Subcutaneous adipose tissue (tissue), 4 donors: ENCODE results near the gene GGT5. TPM values are rescaled to one million over a fixed set of nuclear protein-coding genes. Genes with fewer than 3 reads are reported as not detected.

Experiments used
- total RNA-seq, 4 donors: library from RNA; depleted of rRNA; stranded (reverse); fragments of >200 nt; gene quantifications; one replicate each; pipeline ENCODE4 v1.1.0, GENCODE V29; 2016
- TF ChIP-seq, protein P1 (sequence below): fragments of 450-650 bp; IDR thresholded peaks from one replicate; pipeline ENCODE4 v1.5.1; 2016; ENCODE audit warnings: low read depth, mild to moderate bottlenecking, control low read depth, antibody characterized with exemption, moderate library complexity

GGT5 gene
- total RNA-seq, 4 donors from 2014 or later, result 55.9 to 111 (median 64.6) TPM

DNA sequence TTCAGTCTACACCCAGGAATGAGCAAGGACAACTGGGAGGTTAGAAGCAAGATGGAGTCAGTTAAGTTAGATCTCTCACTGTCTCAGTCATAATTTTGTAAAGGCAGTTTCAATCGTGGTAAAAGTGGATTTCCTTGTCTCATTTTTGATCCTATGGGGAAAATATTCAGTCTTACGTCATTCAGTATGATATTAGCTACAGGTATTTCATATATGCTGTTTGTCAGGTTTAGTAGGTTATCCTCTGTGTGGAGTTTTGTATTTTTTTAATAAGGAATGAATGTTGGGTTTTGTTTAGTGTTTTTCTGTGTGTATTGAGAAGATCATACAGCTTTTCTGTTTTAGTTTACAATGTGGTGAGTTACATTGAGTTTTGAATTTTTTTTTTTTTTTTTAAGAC is 37.5 kb upstream of the GGT5 start:
- TF ChIP-seq, protein P1, sequence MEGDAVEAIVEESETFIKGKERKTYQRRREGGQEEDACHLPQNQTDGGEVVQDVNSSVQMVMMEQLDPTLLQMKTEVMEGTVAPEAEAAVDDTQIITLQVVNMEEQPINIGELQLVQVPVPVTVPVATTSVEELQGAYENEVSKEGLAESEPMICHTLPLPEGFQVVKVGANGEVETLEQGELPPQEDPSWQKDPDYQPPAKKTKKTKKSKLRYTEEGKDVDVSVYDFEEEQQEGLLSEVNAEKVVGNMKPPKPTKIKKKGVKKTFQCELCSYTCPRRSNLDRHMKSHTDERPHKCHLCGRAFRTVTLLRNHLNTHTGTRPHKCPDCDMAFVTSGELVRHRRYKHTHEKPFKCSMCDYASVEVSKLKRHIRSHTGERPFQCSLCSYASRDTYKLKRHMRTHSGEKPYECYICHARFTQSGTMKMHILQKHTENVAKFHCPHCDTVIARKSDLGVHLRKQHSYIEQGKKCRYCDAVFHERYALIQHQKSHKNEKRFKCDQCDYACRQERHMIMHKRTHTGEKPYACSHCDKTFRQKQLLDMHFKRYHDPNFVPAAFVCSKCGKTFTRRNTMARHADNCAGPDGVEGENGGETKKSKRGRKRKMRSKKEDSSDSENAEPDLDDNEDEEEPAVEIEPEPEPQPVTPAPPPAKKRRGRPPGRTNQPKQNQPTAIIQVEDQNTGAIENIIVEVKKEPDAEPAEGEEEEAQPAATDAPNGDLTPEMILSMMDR, result no peak

DNA sequence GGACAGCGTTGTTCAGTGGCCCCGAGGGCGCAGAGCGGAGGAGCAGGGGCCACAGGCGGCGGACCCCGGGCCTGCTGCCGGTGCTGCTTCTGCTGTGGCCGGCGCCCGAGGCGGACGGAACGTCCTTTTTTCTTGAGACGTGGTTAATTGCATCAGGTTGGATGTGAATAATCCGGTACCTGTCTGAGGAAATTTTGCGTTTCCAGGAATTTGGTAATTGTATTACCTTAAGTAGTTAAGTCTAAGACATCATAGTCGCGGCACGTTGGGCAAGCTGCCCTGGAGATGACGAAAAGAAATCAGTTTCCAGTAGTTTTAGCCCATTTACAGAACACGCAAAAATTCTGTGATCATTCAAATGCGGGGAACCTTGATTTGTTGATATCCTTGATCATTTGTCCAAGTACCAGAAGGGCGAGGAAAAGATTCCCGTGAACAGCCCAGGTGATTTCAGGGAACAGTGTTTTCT is 26.5 kb upstream of the GGT5 start:
- TF ChIP-seq, protein P1, result no peak

GRCh38 chr22:24270556-24271385 is 25.9 kb upstream of the GGT5 start, which contains the start of gene SPECC1L:
Gene SPECC1L, plus strand, starts transcription at chr22:24270831. Its CDS starts 31,401 bp downstream, at chr22:24302232.
- TF ChIP-seq, protein P1, result no peak

DNA sequence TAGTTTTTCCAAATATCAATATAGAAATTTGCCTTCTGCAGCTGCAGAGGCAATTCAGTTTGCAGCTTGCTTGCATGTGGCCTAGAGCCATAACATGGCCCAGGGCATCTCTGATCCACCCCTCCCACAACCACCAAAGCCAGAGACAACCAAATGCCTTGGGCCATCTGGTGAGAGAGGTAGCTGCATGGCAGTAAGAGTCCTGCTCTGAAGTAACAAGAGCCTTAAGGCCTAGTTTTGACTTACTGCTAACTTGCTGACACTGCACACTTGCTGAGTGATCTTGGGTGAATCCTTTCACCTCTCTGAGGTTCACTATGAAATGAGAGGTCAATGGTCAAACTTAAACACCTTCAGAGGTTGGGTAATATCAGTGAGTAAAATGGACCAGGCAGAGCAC is 20.9 kb upstream of the GGT5 start:
- TF ChIP-seq, protein P1, result no peak

DNA sequence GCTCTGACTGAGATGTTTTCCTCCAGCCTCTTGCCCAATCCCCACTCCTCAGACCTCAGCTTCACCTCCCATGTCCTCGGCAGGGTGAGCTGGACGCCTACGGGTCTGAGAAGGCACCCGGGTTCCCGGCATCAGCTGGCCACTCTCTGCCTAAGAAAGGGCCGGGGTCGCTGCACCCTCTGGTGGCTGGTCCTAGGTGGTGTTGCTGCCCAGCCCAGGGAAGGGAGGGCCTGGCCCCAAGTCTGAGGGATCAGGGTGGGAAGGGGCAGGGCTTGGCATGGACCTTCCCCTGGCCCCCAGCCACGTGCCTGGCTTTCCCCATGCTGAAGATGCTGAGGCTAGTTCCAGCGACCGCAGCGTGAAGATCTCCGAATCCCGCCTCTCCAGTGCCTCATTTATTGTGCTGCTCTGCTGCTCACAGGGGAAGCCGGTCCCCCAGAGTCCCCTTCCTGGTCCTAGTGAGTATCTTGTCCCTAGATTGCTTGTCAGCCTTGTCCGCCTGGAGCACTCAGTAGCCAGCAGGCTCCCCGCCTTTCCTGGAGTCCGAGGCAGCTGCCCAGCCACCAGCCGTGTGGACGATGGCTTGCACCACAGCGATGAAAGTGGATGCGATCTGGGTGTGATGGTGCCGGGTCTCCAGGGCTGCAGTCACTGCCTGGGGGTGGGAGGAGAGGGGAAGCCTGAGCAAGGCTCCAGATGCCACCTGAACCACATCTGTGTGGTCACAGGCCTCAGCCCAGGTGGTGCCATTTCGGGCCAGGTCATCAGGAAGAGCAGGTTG is 2.9 kb upstream of the GGT5 start:
- TF ChIP-seq, protein P1, result no peak

DNA sequence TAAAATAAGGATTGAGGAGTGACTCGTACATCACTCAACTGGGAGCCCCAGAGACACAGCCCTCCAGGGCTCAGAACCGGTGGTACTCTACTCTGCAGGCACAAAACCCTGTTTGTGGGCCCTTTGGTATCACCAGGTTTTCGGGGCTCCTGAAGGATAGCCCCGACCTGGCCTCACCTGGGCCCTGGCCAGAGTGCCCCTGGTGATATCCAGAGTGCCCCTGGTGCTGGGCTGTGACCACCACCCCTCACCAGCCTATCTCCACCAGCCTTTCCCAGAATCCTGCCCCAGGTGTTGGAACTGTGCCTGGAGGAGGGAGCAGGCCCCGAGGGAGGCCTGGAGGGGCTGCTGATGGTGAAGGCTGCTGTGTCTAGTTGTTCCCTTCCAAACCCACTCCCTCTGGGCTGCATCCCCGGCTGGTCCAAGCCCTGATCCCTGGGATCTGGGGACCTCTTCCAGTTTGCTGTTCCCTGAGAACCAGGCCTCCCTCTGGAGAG is 2.2 kb upstream of the GGT5 start:
- TF ChIP-seq, protein P1, result no peak

DNA sequence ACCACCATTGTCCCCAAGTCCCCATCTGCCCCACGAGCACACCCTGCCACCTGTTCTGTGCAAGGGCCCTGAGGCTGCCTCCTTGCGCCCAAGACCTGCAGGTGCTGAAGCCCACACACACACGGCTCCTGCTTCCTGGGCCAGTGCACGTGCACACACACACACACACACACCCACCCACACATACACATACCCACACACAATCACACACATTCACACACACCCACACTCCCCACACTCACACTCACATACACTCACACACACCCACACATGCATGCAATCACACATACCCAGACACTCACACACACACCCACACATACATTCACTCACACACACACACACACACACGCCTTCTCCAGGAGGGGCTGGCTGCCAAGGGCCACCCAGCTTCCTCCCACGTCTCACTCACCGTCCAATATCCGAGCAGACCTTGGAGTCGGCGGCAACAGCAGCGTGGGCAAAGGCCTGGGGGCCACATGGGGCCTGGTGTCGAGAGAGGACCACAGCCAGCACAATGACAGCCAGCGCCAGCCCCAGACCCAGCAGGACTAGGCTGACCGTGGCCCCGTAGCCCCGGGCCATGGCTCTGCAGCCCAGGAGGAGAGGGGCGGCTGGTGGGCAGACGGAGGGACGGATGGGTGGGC is 616 bp downstream of the GGT5 start:
- TF ChIP-seq, protein P1, result no peak
